Fibroblast of the aortic adventitia (primary cell): ENCODE data around the gene CSRP1. TPM values are rescaled to one million over a fixed set of nuclear protein-coding genes. Genes with fewer than 3 reads are reported as not detected.
A peak's percentile ranks its signal among the peaks of the same experiment; 100 is the strongest.
"Not testable (repeated sequence)": the region's sequence is repeated elsewhere in the genome, so short reads cannot be mapped to it uniquely, and the experiment has no call there.

Source experiments
- DNase-seq: peaks from one replicate; pipeline ENCODE4 v3.0.0-alpha.2; 2010; ENCODE audit warnings: low read depth
- H3K4me3 ChIP-seq: 2 replicates; pipeline ENCODE4 v1.5.1; 2011; ENCODE audit warnings: low read depth, mild to moderate bottlenecking, control low read depth, low read length, moderate library complexity
- total RNA-seq: library from RNA; depleted of rRNA; stranded (reverse); fragments of >200 nt; gene quantifications from 2 replicates; pipeline ENCODE4 v1.2.3, GENCODE V29; 2012; ENCODE audit warnings: low replicate concordance
- TF ChIP-seq, protein P1 (sequence below): IDR thresholded peaks from 2 replicates; pipeline ENCODE4 v1.5.1; 2011; ENCODE audit warnings: mild to moderate bottlenecking, low read length, control low read depth, inconsistent platforms; ENCODE audit not compliant: insufficient read depth

CSRP1 gene
- total RNA-seq, 1 donor: 86.9 TPM

DNA sequence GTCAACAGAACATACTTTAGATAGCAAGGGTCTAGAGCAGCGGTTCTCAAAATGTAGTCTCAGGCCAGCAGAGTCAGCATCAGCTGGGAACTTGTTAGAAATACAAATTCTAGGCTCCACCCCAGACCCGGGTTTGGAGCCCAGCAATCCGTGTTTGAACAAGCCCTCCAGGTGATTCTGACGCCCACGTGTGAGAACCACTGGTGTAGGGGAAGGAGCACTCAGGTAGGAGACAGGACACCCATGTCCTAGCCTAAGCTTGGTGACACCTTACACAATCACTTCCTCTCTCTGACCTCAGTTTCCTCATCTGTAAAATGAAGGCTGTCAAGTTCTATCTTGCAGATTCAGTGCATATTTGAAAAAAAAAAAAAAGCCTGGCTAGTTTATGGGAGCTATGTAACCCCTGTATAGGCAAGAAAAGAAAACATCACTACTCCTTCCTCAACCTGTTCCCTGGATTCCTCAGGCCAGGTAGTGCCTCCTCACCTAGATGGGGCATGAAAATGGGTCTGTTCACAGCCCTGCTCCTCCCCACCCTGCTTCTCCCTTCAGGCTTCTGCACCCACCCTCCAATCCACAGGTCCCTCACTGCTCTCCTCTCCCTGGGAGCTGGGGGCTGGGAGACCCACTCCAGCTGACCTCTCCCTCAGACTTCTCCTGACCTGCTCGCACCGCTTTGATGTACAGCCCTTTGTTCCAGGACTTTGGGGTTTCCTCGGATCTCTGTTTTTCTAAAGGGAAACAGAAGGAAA is 30.8 kb downstream of the CSRP1 start:
- DNase-seq: no peak
- H3K4me3 ChIP-seq: no peak overlapping the region
- TF ChIP-seq, protein P1, sequence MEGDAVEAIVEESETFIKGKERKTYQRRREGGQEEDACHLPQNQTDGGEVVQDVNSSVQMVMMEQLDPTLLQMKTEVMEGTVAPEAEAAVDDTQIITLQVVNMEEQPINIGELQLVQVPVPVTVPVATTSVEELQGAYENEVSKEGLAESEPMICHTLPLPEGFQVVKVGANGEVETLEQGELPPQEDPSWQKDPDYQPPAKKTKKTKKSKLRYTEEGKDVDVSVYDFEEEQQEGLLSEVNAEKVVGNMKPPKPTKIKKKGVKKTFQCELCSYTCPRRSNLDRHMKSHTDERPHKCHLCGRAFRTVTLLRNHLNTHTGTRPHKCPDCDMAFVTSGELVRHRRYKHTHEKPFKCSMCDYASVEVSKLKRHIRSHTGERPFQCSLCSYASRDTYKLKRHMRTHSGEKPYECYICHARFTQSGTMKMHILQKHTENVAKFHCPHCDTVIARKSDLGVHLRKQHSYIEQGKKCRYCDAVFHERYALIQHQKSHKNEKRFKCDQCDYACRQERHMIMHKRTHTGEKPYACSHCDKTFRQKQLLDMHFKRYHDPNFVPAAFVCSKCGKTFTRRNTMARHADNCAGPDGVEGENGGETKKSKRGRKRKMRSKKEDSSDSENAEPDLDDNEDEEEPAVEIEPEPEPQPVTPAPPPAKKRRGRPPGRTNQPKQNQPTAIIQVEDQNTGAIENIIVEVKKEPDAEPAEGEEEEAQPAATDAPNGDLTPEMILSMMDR: no peak

DNA sequence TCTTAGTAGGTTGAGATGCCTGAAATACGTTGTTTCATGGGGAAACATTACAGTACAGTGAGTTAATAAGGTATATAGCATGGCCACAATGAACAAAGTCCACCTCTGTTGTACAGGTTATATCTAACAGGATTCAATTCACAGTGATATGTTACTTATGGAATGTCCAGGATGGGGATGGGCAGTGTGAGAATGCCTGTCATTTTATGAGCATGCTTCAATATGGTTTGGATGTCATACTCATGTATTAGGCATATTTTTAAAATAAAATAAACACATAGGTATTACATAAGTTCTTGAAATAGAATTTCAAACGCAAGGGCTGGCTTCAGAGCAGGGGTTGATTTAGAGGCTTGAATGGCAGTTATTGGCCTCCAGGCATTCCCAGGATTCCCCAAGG is 31.8 kb downstream of the CSRP1 start:
- no peak for DNase-seq
- no peak overlapping the region for H3K4me3 ChIP-seq
- TF ChIP-seq, protein P1: no peak

DNA sequence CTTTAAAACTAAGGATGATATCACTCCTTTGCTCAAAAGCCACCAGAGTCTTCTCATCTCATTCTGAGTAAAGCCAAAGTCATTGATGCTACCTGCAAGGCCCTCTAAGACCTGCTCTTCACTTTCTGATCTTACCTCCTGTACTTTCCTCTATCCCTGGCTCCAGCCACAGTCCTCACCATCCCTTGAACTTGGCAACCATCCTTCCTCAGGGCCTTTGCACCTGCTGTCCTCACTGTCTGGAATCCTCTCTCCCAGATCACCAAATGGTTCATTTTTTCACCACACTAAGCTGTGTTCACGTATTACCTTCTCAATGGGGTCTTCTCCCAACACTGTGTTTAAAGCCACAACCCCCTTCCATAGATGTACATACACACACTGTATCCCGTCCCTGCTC is 33.6 kb downstream of the CSRP1 start:
- DNase-seq: no peak
- no peak overlapping the region for H3K4me3 ChIP-seq
- TF ChIP-seq, protein P1: no peak

DNA sequence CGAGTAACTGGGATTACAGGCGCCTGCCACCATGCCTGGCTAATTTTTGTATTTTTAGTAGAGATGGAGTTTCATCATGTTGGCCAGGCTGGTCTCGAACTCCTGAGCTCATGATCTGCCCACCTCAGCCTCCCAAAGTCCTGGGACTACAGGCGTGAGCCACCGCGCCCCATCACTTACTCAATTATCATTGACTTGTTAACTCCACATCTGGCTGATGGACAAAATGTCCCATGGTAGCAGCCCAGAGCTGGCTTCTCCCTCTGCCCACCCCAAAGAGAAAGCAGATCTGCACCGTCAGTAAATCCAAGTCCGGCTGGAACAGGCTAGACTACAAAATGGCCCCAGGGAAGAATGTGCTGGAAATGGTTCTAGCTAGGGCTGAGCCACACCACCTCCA is 34.6 kb downstream of the CSRP1 start:
- not testable (repeated sequence) for DNase-seq, H3K4me3 ChIP-seq

DNA sequence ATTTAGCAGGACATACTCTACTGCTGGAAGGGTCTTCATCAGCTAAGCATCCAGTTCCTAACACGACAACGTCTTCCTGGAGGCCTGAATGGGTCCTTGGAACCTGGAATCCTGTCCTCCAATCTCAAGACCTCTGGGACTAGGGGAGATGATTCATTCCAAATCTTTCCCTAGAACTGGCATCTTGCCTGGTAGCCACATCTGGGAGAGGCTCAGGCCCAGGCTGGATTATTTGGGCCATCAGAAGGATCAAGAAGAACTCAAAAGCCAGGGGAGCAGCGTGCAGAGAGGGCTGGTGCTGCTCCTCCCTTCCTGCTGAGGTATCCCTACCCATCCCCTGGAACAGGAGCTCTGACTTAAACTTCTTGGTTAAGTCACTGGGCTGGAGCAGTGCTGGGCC is 35.2 kb downstream of the CSRP1 start:
- H3K4me3 ChIP-seq: no peak overlapping the region
- DNase-seq: peak; percentile 92
- TF ChIP-seq, protein P1: no peak

DNA sequence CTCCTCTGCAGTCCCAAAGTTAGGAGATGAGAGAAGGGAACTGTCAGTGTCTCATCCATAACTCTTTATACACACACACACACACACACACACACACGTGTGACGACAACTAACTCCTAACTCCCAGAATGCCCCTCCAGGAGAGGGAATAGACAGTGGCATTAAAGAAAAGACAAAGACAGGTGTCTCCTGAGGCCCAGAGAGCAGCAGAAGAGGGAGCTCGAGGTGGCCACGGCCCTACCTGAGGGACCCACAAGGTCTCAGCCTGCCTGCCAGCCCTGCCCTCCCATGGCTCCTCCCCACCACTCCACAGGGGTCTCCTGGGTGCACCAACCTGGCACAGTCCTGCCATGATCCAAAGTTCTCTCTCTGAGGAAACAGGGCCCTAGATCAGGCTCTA is 36.3 kb downstream of the CSRP1 start:
- no peak overlapping the region for H3K4me3 ChIP-seq
- no peak for DNase-seq
- TF ChIP-seq, protein P1: no peak

DNA sequence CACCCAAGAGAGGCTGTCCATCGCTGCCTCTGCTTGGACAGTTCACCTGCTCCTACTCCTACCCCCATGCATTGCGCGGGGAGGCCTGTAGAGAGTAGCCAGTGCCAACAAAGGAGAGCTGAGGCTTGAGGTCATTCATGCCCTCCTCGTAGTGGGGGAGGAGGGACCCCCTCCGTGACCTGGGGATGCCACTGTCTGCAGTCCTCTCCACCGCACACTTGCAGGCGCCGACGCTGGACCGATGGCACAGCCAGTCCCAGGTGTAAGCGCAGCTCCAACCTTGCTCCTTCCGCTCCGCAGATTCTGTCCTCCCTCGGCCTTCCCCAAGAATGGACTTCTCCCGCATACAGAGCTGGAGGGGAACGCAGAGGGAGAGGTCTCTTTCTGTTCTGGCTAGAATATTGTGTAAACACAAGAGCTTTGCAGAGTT is 37.3 kb downstream of the CSRP1 start:
- DNase-seq: no peak
- TF ChIP-seq, protein P1: no peak
- H3K4me3 ChIP-seq: peak overlapping the region; percentile 98
